ENCODE measurements around the gene STOML2. TPM values are rescaled to one million over a fixed set of nuclear protein-coding genes. Genes with fewer than 3 reads are reported as not detected.

Gene STOML2
- total RNA-seq, 1 experiment from 2014 or later, result 109 TPM

DNA sequence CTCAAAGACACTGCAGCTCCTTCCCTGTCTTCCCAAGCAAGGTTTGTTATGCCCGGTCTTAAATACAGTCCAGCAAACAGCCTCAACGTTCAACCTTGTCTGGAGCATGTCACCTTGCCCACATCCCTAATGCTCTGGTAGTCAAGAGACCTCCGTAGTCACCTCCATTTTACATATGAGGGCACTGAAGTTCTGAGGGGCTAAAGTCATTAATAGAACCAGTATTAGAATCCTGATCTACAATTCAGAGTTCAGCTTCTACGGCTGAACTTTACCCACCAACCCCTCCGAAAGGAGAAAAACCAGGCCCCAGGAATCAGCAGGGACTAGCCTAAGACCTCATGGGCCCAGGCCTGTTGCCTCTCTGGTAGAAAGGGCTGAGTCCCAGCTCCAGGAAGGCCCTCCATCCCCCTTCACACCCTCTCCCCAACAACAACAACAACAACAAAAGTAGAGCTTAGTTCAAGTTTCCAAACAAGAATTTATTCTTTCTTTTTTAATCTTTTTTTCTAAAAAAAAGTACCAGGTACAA lies 795 bp upstream of the STOML2 start:
- Histone ChIP-seq H3K4me1 (replicated peaks; ENCODE audit: insufficient read depth) (no peaks in the 10 kb centered on the region), H3K9me3 (ENCODE audit: insufficient read depth, low read depth) (no peaks in the 10 kb centered on the region), H2AFZ (peak overlapping the region; percentile 96; the same call in 1 of the 2 replicates), H3K79me2 (ENCODE audit: low read depth) (peaks cover 15% of the 10 kb centered on the region), H3K4me3 (peak overlapping the region; percentile 84; the same call in 1 of the 2 replicates), H4K20me1 (ENCODE audit: insufficient read depth) (no peaks in the 10 kb centered on the region), H3F3A (ENCODE audit: insufficient read depth, low read depth) (no peaks in the 10 kb centered on the region), H3K27me3 (ENCODE audit: insufficient read depth, low read depth) (no peaks in the 10 kb centered on the region), H3K9me2 (ENCODE audit: insufficient read depth) (no peaks in the 10 kb centered on the region), H3K27ac (no peak overlapping the region), H3K4me2 (peak overlapping the region; percentile 90), H3K36me3 (ENCODE audit: low read depth) (no peaks in the 10 kb centered on the region)
- ChIA-PET CTCF (interaction anchor here (1.0 kb wide), 1 partner anchor 53 kb away, joined by 3 read pairs; no protein-coding TSS in a partner anchor), POLR2A (ENCODE audit: unreplicated experiment) (interaction anchor here (0.6 to 1.2 kb wide), 3 partner anchors 12 to 483 kb away, joined by 4 read pairs; partner anchors contain the start of gene FANCG)
- BruUV-seq (replicated peaks), result no TSS peak
- no peak for TF ChIP-seq EZH2 (IDR thresholded peaks at IDR 0.05; ENCODE audit: low read depth)
- TF ChIP-seq, protein P1, sequence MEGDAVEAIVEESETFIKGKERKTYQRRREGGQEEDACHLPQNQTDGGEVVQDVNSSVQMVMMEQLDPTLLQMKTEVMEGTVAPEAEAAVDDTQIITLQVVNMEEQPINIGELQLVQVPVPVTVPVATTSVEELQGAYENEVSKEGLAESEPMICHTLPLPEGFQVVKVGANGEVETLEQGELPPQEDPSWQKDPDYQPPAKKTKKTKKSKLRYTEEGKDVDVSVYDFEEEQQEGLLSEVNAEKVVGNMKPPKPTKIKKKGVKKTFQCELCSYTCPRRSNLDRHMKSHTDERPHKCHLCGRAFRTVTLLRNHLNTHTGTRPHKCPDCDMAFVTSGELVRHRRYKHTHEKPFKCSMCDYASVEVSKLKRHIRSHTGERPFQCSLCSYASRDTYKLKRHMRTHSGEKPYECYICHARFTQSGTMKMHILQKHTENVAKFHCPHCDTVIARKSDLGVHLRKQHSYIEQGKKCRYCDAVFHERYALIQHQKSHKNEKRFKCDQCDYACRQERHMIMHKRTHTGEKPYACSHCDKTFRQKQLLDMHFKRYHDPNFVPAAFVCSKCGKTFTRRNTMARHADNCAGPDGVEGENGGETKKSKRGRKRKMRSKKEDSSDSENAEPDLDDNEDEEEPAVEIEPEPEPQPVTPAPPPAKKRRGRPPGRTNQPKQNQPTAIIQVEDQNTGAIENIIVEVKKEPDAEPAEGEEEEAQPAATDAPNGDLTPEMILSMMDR (conservative IDR thresholded peaks at IDR 0.05), result no peak
- no peak for DNase-seq
- intact Hi-C loops (cut with micrococcal nuclease; ENCODE audit: unreplicated experiment), result no loop called here

- no TSS peak for BruUV-seq (replicated peaks)
- TF ChIP-seq, protein P1 (conservative IDR thresholded peaks at IDR 0.05), result no peak
- no peak for TF ChIP-seq EZH2 (IDR thresholded peaks at IDR 0.05; ENCODE audit: low read depth)
- H3K4me1 ChIP-seq (replicated peaks; ENCODE audit: insufficient read depth), result no peaks in the 10 kb centered on the region
- no peaks in the 10 kb centered on the region for H3K36me3 ChIP-seq (ENCODE audit: low read depth)
- no peaks in the 10 kb centered on the region for H3K9me3 ChIP-seq (ENCODE audit: insufficient read depth, low read depth)
- CTCF ChIA-PET, result interaction anchor here (1.0 kb wide), 1 partner anchor 51 kb away, joined by 3 read pairs; no protein-coding TSS in a partner anchor
- H3K4me3 ChIP-seq, result peak overlapping the region; percentile 84
- no peaks in the 10 kb centered on the region for H4K20me1 ChIP-seq (ENCODE audit: insufficient read depth)
- no peaks in the 10 kb centered on the region for H3K27me3 ChIP-seq (ENCODE audit: insufficient read depth, low read depth)
- peaks cover 15% of the 10 kb centered on the region for H3K79me2 ChIP-seq (ENCODE audit: low read depth)
- DNase-seq, result no peak
- peak overlapping the region; percentile 49 for H3K27ac ChIP-seq
- intact Hi-C loops (cut with micrococcal nuclease; ENCODE audit: unreplicated experiment), result no loop called here
- peak overlapping the region; percentile 90 for H3K4me2 ChIP-seq
- no peaks in the 10 kb centered on the region for H3K9me2 ChIP-seq (ENCODE audit: insufficient read depth)
- peak overlapping the region; percentile 96 for H2AFZ ChIP-seq
- no peaks in the 10 kb centered on the region for H3F3A ChIP-seq (ENCODE audit: insufficient read depth, low read depth)
- POLR2A ChIA-PET (ENCODE audit: unreplicated experiment), result interaction anchor here (0.6 kb wide), 1 partner anchor 409 kb away, joined by 3 read pairs; no protein-coding TSS in a partner anchor
These were observed 514 bp downstream of the STOML2 start for GRCh38 chr9:35102465-35102768.

- DNase-seq, result no peak
- Histone ChIP-seq H3K36me3 (ENCODE audit: low read depth) (no peaks in the 10 kb centered on the region), H4K20me1 (ENCODE audit: insufficient read depth) (no peaks in the 10 kb centered on the region), H3K4me3 (no peak overlapping the region), H3K27ac (no peak overlapping the region), H3K4me2 (no peak overlapping the region), H2AFZ (no peak overlapping the region), H3K9me2 (ENCODE audit: insufficient read depth) (no peaks in the 10 kb centered on the region), H3K27me3 (ENCODE audit: insufficient read depth, low read depth) (no peaks in the 10 kb centered on the region), H3K4me1 (replicated peaks; ENCODE audit: insufficient read depth) (0 out of 2 replicates have a peak, but pooled peaks cover 3% of the 10 kb centered on the region), H3F3A (ENCODE audit: insufficient read depth, low read depth) (no peaks in the 10 kb centered on the region; the same call in 1 of the 2 replicates), H3K79me2 (ENCODE audit: low read depth) (peaks cover 19% of the 10 kb centered on the region), H3K9me3 (ENCODE audit: insufficient read depth, low read depth) (no peaks in the 10 kb centered on the region)
- ChIA-PET POLR2A (ENCODE audit: unreplicated experiment) (no interaction called here), CTCF (no interaction called here)
- intact Hi-C loops (cut with micrococcal nuclease; ENCODE audit: unreplicated experiment), result no loop called here
- BruUV-seq (replicated peaks), result no TSS peak
- TF ChIP-seq, protein P1 (conservative IDR thresholded peaks at IDR 0.05), result no peak
- no peak for TF ChIP-seq EZH2 (IDR thresholded peaks at IDR 0.05; ENCODE audit: low read depth)
These were observed 5.4 kb downstream of the STOML2 start for GRCh38 chr9:35097573-35097972.

All from PC-9 (cell line).